Measurements from ENCODE around the gene CARHSP1.
"Not testable (repeated sequence)": the region's sequence is repeated elsewhere in the genome, so short reads cannot be mapped to it uniquely, and the experiment has no call there.

CARHSP1 gene

DNA sequence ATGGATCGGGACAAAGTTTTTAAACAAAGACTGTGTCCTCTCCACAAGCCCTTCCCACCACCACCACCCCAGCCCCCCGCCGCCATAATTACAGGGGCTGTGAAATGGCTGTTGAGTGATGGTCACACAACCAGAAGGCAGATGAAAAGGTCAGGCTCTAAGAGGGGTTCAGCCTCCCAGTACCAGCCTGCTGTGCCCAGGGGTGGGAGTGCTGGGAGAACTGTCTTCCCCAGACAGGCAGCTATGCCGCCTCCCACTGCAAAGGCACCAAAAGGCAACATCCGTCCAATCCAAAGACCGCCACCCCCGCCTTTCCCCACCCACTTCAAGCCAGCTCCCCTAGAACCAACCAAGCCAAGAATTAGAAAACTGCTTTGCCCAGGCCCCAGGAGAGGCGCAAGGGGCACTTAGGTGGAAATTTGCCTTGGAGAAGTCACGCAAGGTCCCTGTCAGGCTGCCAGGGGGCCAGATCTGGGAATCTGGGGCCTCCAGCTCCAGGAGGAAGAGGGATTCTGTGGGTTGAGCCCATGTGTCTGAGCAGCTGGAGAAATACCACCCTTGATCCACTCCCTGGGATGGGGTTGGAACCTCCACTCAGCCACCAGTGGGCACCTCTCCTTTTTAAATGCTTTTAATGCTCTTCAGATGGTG lies 14.4 kb downstream of the CARHSP1 start:
- no peak for DNase-seq (ENCODE audit: low spot score)

DNA sequence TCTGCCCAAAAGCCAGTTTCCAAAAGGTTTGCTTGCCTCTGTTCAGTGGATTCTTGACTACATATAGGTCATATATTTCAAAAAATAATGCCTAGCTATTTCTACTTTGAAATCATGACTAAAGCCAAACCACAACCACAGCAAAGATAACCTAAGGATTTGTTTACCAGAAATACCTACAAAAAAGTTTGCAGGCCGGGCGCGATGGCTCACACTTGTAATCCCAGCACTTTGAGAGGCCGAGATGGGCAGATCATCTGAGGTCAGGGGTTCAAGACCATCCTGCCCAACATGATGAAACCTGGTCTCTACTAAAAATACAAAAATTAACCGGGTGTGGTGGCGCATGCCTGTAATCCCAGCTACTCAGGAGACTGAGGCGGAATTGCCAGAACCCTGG lies 15.2 kb downstream of the CARHSP1 start:
- no peak for DNase-seq (ENCODE audit: low spot score)

DNA sequence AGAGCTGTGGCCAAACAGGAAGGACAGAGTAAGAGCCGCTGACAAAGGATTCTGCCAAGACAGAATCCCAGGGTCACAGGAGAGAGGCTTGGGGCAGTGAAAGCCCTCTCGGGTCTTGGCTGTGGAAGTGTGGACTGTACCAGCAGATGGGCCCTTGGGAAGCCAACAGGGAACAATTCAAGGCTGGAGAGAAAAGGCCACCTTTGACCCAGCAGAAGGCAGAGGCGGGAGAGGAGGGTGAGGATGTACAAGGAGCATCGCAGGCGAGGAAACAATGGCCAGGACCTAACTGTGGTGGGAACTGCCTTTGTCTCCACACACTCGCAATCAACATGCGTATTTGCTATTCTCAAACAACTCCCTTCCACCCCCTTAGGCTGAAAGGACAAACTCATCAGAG lies 15.7 kb downstream of the CARHSP1 start:
- no peak for DNase-seq (ENCODE audit: low spot score)

DNA sequence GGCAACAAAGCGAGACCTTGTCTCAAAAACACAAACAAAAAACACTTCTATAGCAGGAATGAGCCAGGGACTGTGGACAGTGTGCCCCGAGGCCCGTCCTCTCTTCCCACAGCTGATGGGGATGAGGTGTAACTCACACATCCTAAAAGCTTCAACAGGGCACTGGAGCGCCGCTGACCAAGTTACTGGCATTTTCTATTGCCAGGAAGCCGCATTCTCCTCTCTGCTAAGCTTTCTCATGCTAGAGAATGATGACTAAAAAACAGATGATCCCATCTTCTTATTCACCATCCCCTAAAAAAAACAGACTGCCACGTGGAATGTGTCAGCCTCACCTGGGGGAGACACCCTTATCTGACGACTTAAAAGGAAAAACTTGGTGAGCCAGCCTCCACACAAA lies 16.3 kb downstream of the CARHSP1 start:
- no peak for DNase-seq (ENCODE audit: low spot score)

DNA sequence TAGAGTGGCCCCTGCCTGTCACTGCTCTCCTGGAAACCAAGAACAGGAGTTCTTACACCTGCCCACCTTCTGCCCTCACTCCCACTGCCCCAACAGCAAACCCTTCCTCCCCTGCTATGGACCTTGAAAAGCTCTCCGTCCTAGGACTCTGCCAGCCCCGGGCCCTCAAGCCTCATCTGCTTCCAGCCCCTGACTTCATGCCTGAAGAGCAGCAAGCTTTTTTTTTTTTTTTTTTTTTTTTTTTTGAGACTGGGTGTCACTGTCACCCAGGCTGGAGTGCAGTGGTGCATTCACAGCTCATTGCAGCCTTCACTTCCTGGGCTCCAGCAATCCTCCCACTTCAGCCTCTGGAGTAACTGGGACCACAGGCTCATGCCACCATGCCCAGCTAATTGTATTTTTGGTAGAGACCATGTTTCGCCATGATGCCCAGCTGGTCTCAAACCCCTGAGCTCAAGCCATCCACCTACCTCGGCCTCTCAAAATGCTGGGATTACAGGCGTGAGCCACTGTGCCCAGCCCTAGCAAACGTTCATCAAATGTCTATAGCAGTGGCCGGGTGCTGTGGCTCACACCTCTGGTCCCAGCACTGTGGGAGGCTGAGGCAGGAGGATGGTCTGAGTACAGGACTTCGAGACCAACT lies 16.9 kb downstream of the CARHSP1 start:
- DNase-seq (ENCODE audit: low spot score), result no peak

DNA sequence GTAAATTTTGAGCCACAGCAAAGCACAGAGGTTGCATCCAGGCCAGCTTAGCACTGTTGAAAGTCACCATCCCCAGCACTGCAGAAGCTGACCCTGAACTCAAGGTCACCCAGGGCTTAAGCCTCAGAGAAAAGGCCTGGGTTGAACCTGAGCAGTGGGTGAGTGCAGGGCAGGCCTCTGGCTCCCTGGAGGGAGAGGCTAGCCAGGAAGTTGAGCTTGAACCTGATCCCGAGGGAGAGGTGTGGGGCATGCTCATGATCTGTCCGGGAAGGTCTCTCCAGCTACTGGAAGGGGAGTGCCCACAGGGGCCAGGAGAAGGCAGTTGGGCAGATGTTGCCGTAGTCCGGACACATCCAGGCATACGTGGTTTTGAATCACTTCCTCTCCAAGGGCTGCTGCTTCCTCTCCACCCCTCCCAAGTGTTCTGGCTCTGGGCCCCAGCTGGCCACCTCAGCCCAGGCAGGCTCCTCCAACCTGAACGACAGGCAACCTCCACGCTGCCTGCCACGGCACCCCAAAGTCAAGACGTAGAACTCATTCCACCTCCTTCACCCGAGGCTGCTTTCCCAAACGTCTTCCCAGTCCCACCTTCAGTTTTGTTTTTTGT lies 18.4 kb downstream of the CARHSP1 start:
- no peak for DNase-seq (ENCODE audit: low spot score)

DNA sequence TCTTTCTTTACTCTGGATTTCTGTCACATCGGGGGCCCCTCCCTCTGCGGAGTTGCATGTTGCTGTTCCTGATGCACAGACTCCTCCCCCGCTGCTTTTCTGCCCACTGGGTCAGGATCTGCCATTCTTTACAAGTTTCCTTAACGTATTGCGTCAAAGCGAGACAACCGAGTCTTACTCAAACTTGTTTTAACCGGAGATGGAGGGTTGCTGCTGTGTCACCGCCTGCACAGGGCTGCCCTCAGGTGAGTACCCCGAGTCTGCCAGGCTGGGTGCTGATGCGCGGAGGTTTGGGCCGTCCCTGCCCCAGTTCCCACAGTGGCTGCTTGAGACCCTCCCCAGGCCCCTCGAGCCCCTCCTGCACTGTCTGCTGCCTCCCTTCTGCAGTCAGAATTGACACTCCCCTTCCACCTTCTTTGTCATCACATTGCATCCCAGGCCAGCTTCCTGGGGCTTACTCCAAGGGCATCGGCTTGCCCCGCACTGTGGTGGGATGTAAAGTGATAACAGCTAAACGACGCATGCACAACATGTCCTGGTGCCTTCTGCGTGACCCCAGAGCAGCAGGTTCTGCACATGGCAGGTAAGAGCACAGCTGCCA lies 19.3 kb downstream of the CARHSP1 start:
- DNase-seq (ENCODE audit: low spot score), result no peak

DNA sequence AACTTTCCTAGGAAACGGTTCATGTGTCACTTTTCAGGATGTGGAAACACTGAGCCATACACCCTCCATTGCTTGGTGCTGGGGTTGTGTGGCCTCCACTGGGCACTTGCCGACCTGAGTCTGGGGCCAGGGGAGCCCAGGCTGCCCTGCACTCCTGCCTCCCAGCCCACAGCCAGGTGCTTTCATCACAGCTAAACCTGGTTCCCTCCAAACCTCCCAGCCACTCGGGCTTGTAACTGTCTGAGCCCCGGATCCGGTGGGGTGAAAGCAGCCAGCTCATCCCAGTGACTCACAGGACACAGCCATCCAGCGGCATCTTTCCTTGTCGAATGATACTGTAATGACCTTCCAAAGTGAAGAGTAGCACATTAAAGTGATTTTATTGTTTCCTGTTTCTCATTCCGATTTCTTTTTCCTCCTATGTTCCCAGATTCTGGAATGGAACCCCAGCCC lies 19.8 kb downstream of the CARHSP1 start:
- no peak for DNase-seq (ENCODE audit: low spot score)

DNA sequence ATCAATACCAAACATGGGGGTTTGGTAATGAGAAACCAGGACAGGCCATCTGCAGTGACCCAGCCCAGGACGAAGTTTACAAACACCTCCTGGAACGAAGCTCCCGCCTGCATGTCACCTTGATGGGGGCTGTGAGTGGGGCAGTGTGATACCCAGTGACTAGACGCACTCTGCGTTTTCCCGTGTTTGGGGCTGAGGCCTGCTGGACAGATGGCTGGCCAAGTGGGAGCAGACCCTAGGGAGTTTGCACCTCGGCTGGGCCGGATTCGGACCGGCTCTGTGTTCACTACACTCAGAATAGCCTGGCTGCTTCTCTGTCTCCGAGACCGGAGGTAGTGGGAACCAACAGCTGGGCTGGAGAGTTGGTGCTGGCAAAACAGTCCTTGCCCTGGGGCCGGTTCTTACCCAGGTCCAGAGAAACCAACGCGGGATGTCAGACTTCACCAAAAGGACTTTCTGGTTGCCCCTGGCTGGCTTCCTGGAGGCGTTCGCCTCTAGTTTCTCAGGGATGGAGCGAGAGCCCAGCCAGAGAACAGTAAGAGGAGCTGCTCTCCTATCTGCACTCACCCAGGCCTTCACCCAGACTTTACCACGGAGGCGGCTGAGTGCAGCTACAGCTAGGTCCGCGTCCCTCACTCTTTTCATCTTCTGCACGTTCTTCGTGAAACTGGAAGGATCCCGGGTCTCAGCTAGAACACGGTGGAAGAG lies 20.4 kb downstream of the CARHSP1 start:
- DNase-seq (ENCODE audit: low spot score), result no peak

DNA sequence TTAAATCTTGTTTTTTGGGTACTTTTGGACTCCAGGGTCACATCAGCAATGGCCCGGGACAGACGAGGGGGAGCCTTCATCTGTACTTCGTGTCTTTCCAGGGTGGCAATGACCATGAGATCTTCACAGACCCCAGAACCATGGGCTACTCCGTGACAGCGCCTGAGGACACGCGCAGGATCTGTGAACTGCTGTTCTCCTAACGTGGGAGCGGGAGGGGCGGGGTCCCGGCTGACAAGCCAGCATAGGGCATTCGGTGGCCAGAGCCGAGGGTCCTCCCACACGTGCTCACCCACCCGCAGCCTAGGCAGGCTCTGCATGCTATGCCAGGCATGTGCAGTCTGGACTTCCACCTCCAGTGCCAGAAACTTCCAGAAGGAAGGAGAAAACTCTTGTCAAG lies 21.2 kb downstream of the CARHSP1 start:
- DNase-seq (ENCODE audit: low spot score), result no peak

DNA sequence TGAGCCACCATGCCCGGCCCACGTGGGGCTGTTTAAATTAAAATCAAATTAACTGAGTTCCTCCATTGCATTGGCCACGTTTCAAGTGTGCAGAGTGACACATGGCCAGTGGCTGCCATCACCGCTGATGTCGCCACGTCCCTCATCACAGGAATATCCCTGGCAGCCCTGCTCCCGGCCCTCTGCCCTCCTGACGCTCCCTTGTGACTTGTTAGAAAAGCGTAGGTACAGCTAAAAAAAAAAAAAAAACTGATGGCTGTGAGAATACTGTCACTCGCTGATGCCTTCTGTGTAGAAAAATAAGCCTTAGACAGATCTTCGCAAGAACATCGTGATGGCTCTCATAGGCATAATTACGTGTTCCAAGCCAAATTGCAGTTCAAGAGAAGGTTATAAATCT lies 21.7 kb downstream of the CARHSP1 start:
- no peak for DNase-seq (ENCODE audit: low spot score)

DNA sequence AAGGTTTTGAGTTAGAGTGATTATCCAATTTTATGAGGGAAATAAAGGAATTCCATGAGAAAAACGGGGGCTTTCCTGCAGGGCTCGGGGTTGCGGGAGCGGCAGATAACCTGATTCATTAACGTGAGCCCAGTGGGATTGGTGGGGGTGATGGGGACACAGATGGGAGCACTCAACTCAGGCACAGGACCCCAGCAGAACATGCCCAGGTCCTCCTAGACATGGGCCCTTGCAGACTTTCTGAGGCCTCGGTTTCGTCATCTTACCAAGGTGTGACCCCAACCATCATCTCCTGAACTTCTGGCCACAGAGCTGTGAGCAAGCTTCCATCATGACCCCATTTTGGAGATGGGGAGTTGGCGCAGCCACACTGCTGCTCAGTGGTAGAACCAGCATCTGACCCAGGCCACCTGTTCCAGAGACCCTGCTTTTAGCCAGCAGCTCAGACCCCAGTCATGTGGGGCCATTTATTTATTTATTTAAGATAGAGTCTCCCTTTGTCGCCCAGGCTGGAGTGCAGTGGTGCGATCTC lies 22.3 kb downstream of the CARHSP1 start:
- no peak for DNase-seq (ENCODE audit: low spot score)

DNA sequence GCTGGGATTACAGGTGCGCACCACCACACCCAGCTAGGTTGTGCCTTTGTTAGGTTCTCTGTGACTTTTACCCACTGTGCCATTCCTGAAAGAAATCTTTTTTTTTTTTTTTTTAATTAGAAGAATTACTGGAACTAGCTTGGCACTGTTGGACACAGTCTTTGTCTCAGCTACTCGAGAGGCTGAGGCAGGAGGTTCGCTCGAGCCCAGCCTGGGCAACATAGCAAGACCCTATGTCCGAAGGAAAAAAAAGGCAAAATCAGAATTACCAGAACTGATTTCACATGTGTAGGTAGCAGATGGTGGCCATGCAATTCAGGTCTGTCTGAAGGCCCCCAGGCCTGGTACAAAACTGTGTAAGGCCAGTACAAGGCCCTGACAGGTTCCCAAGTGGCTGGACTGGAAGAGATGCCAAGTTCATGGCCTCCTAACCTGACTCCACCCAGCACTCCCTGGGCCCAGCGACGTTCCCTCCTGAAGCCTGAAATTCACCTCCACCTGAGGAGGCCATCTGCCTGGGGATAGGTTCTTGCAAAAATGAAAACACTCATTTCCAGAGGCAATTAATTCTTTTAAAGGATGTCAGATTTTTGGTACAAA lies 23.0 kb downstream of the CARHSP1 start:
- no peak for DNase-seq (ENCODE audit: low spot score)

DNA sequence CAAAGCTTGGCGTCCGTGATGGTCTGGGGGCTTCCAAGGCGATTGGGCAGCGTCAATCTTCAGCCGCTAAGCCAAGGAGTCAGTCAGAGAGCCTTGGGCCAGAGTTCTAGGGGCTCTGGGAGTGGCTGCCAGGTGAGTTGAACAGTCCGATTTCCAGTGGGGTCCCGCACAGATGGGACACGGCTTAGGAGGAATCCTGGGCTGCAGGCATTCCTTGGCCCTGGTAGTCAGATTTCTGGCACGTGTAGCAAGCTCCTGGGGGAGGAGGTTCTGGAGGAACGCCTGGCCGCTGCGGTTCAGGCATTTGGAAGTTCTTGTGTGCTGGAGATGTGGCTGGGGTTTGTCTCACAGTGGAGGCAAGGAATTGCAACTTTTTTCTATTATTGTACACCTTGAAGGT lies 25.5 kb downstream of the CARHSP1 start:
- not testable (repeated sequence) for DNase-seq (ENCODE audit: low spot score)

DNA sequence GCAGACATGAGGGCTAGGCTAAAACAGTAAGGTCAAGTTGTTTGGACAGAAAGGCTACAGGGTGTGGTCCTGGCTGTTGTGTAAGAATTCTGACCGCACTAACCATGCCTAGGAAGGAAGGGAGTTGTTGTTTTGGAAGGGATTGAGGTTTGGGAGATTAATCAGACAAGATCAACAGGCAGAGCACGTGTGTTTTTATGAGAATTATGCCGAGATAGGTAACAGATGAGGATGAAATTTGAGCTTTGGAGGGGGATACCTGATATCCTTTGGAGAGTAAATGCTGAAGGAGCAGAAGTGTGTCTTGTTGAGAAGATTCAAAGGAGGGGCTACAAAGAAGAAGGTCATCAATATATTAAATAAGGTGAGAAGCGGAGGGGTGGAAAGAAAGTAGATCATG lies 26.8 kb downstream of the CARHSP1 start:
- not testable (repeated sequence) for DNase-seq (ENCODE audit: low spot score)

DNA sequence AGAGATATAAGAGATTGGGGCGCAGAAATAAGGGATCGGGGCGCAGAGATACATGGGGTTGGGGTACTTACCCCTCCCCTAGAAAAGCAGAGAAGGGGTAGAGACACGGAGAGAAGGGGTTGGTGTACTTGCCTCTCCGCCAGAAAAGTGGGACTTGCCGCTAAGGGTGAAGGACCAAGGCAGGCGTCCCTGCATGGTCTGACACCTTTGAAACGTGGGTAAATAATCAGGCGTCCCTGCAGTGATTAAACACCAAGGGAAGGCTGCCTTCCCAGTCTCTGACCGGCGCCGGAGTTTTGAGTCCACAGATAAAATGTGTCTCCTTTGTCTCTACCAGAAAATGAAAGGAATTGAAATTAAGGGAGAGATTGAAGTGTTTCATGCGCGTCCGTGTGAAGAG lies 31.2 kb downstream of the CARHSP1 start:
- not testable (repeated sequence) for DNase-seq (ENCODE audit: low spot score)

DNA sequence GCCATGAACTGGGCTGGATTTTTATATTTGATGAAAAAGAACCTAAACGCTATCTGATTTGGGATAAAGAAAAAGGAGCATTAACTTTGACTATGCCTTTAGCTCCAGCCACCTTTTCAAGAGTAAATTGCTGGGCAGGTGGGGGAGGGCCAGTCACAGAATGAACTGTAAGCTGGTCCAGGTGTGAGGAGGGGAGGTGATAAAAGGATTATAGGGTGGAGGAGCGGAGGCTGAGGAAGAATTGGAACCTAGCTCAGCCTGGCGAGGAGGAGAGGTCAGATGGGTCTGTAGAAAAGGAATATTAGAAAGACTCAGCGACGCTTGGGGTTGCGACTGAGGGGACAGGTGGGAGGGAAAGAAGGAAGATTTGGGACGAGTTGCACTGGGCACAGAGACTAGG lies 32.0 kb downstream of the CARHSP1 start:
- DNase-seq (ENCODE audit: low spot score), result not testable (repeated sequence)

DNA sequence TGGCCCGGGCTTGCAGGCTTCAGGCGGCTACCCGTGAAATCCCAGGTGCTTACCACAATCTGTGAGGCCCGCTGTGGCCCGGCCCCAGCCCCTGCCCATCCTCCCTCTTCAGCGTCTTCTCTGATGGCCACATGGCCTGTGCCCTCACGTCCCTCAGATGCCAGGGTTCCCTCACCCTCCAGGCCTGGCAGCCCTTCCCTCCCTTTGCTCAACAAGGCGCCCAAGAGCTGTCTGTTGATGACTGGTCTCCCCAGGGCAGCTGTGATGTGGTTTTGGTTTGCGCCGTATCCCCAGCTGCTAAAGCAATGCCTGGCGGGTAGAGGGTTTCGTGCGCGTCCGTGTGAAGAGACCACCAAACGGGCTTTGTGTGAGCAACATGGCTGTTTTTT lies 36.1 kb downstream of the CARHSP1 start:
- no peak for DNase-seq (ENCODE audit: low spot score)

DNA sequence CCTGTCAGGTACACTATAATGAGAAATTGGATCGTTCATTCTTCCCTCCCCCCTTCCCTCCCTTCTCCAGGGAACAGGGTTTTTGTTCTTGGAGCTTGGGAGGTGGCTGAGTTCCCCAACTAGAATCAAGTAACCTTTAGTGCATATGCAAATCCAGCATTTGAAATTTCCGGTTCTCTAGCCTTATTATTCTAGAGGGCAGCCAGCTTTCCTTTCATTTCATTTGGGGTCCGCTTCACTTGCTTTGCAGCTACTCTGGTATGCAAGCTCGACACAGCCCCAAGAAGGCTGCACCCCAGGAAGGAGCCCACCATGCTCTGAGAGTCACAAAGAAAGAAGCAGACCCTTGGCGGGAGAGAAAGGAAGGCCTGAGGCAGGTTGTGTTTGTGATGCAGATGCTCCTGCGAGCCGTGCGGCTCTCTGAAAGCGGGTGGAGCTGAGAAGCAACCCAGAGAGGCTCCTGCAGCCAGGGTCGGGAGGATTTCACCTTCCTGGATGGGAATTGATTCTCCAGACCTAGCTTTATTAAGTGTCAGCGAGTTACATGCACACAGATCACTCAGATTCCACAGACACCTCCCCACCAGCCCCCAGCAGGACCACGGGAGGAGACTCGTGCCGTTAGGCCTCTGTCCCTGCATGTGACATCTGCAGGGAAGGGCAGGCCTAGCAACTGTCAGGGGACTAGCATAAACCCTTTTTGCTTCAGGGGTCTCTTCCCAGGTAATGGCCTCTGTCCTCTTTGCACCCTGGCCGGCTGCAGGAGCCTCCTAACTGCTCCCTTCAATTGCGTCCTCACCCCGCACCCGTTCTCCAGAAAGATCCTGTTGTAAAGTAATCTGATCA lies 36.7 kb downstream of the CARHSP1 start:
- DNase-seq (ENCODE audit: low spot score), result no peak

DNA sequence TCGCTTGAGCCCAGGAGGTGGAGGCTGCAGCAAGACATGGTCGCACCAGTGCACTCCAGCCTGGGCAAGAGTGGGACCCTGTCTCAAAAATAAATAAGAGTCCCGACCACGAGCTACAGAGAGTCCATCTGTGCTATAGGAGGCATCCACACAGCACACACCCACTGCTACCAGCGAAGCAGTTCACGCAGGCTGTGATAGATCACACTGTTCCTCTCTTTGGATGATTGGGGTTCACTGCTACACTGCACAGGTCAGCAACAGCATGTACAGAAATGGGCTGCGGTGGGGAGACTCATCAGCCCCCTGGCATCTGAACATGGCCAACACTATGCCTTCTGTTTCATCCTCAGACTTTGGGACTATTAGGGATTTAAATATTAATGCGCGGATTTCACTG lies 37.4 kb downstream of the CARHSP1 start:
- DNase-seq (ENCODE audit: low spot score), result no peak
